SK-N-SH treated with all-trans-retinoic acid at 6 μM for 48 hours (cell line): ENCODE data around the gene NFATC2IP.

Experiments used
- ARNTL ChIP-seq: fragments of 450-650 bp; formaldehyde crosslinking; IDR thresholded peaks from 2 replicates; pipeline ENCODE4 v1.5.0; 2020; ENCODE audit warnings: low read depth, mild to moderate bottlenecking, moderate library complexity, borderline replicate concordance
- CSDC2 ChIP-seq: fragments of 250-450 bp; sonication (Bioruptor Pico); IDR thresholded peaks from 2 replicates; pipeline ENCODE4 v1.5.0; 2020; ENCODE audit warnings: mild to moderate bottlenecking, moderate library complexity
- CSRNP3 ChIP-seq: fragments of 250-450 bp; sonication (Bioruptor Pico); IDR thresholded peaks from 2 replicates; pipeline ENCODE4 v1.5.1; 2021; ENCODE audit warnings: mild to moderate bottlenecking, moderate library complexity
- ESRRG ChIP-seq: fragments of 250-450 bp; sonication (Bioruptor Pico); IDR thresholded peaks from 2 replicates; pipeline ENCODE4 v1.6.1; 2021; ENCODE audit warnings: mild to moderate bottlenecking
- GLIS3 ChIP-seq: fragments of 250-450 bp; sonication (Bioruptor Pico); IDR thresholded peaks from 2 replicates; pipeline ENCODE4 v1.5.0; 2020; ENCODE audit warnings: mild to moderate bottlenecking, moderate library complexity
- OSR1 ChIP-seq: fragments of 250-450 bp; sonication (Bioruptor Pico); IDR thresholded peaks from 2 replicates; pipeline ENCODE4 v1.8.0; 2022; ENCODE audit warnings: moderate library complexity, mild to moderate bottlenecking, inconsistent platforms
- PPARA ChIP-seq: fragments of 250-450 bp; sonication (Bioruptor Pico); IDR thresholded peaks from 2 replicates; pipeline ENCODE4 v1.5.0; 2020; ENCODE audit warnings: mild to moderate bottlenecking, borderline replicate concordance
- RARB ChIP-seq: fragments of 250-450 bp; sonication (Bioruptor Pico); IDR thresholded peaks from 2 replicates; pipeline ENCODE4 v1.8.0; 2021; ENCODE audit warnings: mild to moderate bottlenecking, moderate library complexity
- SNAI2 ChIP-seq: fragments of 250-450 bp; sonication (Bioruptor Pico); IDR thresholded peaks from 2 replicates; pipeline ENCODE4 v1.5.0; 2020; ENCODE audit warnings: mild to moderate bottlenecking, moderate library complexity
- TOX ChIP-seq: fragments of 250-450 bp; sonication (Bioruptor Pico); IDR thresholded peaks from 2 replicates; pipeline ENCODE4 v1.8.0; 2021; ENCODE audit warnings: mild to moderate bottlenecking, moderate library complexity, borderline replicate concordance
- ZFP3 ChIP-seq: fragments of 250-450 bp; sonication (Bioruptor Pico); IDR thresholded peaks from 2 replicates; pipeline ENCODE4 v1.5.0; 2020; ENCODE audit warnings: mild to moderate bottlenecking, moderate library complexity
- ZNF8 ChIP-seq: fragments of 450-650 bp; formaldehyde crosslinking; IDR thresholded peaks from 2 replicates; pipeline ENCODE4 v1.5.0; 2020; ENCODE audit warnings: mild to moderate bottlenecking, moderate library complexity
- TF ChIP-seq, protein P1 (sequence below): fragments of 250-450 bp; sonication (Bioruptor Pico); IDR thresholded peaks from 2 replicates; pipeline ENCODE4 v1.8.0; 2020; ENCODE audit warnings: mild to moderate bottlenecking, moderate library complexity, borderline replicate concordance
- TF ChIP-seq, protein P2 (sequence below): fragments of 250-450 bp; sonication (Bioruptor Pico); IDR thresholded peaks from 2 replicates; pipeline ENCODE4 v1.5.1; 2020; ENCODE audit warnings: low read depth, mild to moderate bottlenecking, moderate library complexity

DNA sequence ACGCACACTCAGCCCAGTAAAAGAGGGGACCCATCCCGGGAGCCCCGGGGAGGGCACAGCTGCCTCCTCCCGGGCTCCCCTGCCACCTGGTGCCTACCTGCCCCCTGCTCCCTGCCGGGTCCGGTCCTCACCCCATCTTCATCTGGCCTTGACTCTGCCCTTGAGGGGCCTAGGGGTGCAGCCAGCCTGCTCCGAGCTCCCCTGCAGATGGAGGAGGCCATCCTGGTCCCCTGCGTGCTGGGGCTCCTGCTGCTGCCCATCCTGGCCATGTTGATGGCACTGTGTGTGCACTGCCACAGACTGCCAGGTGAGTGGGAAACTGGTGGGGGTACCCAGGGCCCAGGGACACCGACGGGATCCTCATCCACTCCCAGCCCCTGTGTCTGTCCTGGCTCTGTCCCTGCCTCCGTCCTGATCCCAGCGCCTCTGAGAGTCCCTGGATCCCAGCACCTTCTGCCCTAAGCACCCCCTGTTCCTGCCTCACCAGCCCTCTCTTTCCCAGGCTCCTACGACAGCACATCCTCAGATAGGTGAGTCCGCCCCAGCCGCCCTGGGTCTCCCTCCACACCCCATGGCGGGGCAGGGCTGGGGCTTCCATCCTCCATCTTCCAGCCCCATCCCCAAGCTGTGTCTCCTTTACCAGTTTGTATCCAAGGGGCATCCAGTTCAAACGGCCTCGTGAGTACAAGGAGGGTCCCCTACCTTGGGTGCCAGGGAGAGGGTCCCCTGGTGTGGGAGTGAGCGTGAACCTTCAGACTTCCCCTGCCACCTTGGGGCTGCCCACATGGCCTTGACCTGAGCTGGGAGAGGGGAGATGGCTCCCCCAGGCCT lies 34.7 kb downstream of the NFATC2IP start:
- no peak for TF ChIP-seq ZFP3
- no peak for TF ChIP-seq CSRNP3 (CRISPR knock-in tag)
- no peak for TF ChIP-seq SNAI2 (CRISPR knock-in tag)
- TF ChIP-seq, protein P1, sequence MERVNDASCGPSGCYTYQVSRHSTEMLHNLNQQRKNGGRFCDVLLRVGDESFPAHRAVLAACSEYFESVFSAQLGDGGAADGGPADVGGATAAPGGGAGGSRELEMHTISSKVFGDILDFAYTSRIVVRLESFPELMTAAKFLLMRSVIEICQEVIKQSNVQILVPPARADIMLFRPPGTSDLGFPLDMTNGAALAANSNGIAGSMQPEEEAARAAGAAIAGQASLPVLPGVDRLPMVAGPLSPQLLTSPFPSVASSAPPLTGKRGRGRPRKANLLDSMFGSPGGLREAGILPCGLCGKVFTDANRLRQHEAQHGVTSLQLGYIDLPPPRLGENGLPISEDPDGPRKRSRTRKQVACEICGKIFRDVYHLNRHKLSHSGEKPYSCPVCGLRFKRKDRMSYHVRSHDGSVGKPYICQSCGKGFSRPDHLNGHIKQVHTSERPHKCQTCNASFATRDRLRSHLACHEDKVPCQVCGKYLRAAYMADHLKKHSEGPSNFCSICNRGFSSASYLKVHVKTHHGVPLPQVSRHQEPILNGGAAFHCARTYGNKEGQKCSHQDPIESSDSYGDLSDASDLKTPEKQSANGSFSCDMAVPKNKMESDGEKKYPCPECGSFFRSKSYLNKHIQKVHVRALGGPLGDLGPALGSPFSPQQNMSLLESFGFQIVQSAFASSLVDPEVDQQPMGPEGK = no peak
- no peak for TF ChIP-seq PPARA (CRISPR knock-in tag)
- TF ChIP-seq RARB (CRISPR knock-in tag) = no peak
- no peak for TF ChIP-seq ESRRG (CRISPR knock-in tag)
- TF ChIP-seq, protein P2, sequence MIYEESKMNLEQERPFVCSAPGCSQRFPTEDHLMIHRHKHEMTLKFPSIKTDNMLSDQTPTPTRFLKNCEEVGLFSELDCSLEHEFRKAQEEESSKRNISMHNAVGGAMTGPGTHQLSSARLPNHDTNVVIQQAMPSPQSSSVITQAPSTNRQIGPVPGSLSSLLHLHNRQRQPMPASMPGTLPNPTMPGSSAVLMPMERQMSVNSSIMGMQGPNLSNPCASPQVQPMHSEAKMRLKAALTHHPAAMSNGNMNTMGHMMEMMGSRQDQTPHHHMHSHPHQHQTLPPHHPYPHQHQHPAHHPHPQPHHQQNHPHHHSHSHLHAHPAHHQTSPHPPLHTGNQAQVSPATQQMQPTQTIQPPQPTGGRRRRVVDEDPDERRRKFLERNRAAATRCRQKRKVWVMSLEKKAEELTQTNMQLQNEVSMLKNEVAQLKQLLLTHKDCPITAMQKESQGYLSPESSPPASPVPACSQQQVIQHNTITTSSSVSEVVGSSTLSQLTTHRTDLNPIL = no peak
- no peak for TF ChIP-seq GLIS3 (CRISPR knock-in tag)
- TF ChIP-seq ARNTL (CRISPR knock-in tag) = no peak
- no peak for TF ChIP-seq CSDC2 (CRISPR knock-in tag)
- TF ChIP-seq OSR1 (CRISPR knock-in tag) = no peak
- TF ChIP-seq TOX (CRISPR knock-in tag) = no peak
- TF ChIP-seq ZNF8 (CRISPR knock-in tag) = no peak
